CD4-positive, alpha-beta memory T cell (primary cell): Measurements from ENCODE around the gene SIRT5. TPM values are rescaled to one million over a fixed set of nuclear protein-coding genes. Genes with fewer than 3 reads are reported as not detected.

Experiments used
- CTCF ChIA-PET: fragments of 350-600 bp; sonication (Branson Sonifier 250); formaldehyde crosslinking; loops from one replicate; lab custom pipeline; 2021; ENCODE audit warnings: inconsistent platforms; ENCODE audit not compliant: partially characterized antibody; lab: Charles Lee
- POLR2A ChIA-PET: fragments of 350-600 bp; sonication (Branson Sonifier 250); formaldehyde crosslinking; loops from one replicate; lab custom pipeline; 2021; ENCODE audit not compliant: partially characterized antibody; lab: Charles Lee
- DNase-seq, 5 donors: peaks; one replicate each; pipeline versions ENCODE4 v3.0.0 to v3.0.0-alpha.2; 2020 to 2022; ENCODE audit warnings: mixed read lengths in 1 of 5
- H3K27ac ChIP-seq: one replicate; pipeline ENCODE4 v1.7.0; 2013; ENCODE audit warnings: low read depth, low read length
- H3K27me3 ChIP-seq: 2 replicates; pipeline ENCODE4 v1.7.0; 2013; ENCODE audit warnings: mild to moderate bottlenecking, low read length, moderate library complexity; ENCODE audit not compliant: insufficient read depth
- H3K36me3 ChIP-seq: 2 replicates; pipeline ENCODE4 v1.7.0; 2013; ENCODE audit warnings: mild to moderate bottlenecking, low read length, moderate library complexity; ENCODE audit not compliant: insufficient read depth
- H3K4me1 ChIP-seq: 2 replicates; pipeline ENCODE4 v1.7.0; 2013; ENCODE audit warnings: mild to moderate bottlenecking, low read length, moderate library complexity; ENCODE audit not compliant: insufficient read depth
- H3K4me3 ChIP-seq, 2 donors: one replicate each; pipeline ENCODE4 v1.7.0; 2013; ENCODE audit warnings: low read length in 2 of 2, mild to moderate bottlenecking in 1 of 2
- H3K9me3 ChIP-seq, 2 donors: one replicate each; pipeline ENCODE4 v1.7.0; 2013; ENCODE audit warnings: low read length in 2 of 2, control low read depth in 1 of 2; ENCODE audit not compliant: control insufficient read depth in 1 of 2
- H3K27ac Mint-ChIP-seq, 7 donors: one replicate each; pipeline ENCODE4 v1.8.0; 2020 to 2021; ENCODE audit warnings: mixed read lengths in 7 of 7, mild to moderate bottlenecking in 6 of 7, inconsistent platforms in 3 of 7, moderate library complexity in 3 of 7
- H3K27me3 Mint-ChIP-seq, 2 donors: one replicate each; pipeline ENCODE4 v1.8.0; 2020 to 2021; ENCODE audit warnings: mixed read lengths in 2 of 2
- H3K36me3 Mint-ChIP-seq, 2 donors: one replicate each; pipeline ENCODE4 v1.8.0; 2020 to 2021; ENCODE audit warnings: mixed read lengths in 2 of 2, inconsistent platforms in 1 of 2, mild to moderate bottlenecking in 1 of 2
- H3K4me1 Mint-ChIP-seq, 4 donors: one replicate each; pipeline ENCODE4 v1.8.0; 2020 to 2021; ENCODE audit warnings: mixed read lengths in 4 of 4, mild to moderate bottlenecking in 1 of 4
- H3K4me3 Mint-ChIP-seq, 8 donors: one replicate each; pipeline ENCODE4 v1.8.0; 2020 to 2021; ENCODE audit warnings: mixed read lengths in 8 of 8, mild to moderate bottlenecking in 7 of 8, moderate library complexity in 6 of 8, inconsistent platforms in 3 of 8
- H3K9me3 Mint-ChIP-seq, 8 donors: one replicate each; pipeline ENCODE4 v1.8.0; 2020 to 2021; ENCODE audit warnings: mixed read lengths in 8 of 8, mild to moderate bottlenecking in 5 of 8, inconsistent platforms in 3 of 8, moderate library complexity in 1 of 8
- intact Hi-C: fragments of 100-400 bp; cut with micrococcal nuclease; formaldehyde crosslinking; loops from one replicate; pipeline ENCODE4 v1.15.1; 2023
- polyA plus RNA-seq, 2 donors: library from polyadenylated mRNA; unstranded; fragments of 300-500 nt; fragmentation: Illumina TruSeq; gene quantifications; one replicate each; pipeline ENCODE4 v1.2.3, GENCODE V29; 2021
- total RNA-seq, 2 experiments: library from RNA; stranded (reverse); gene quantifications; one replicate each; pipeline ENCODE4 v1.2.3, GENCODE V29; 2021

SIRT5 gene
- total and polyA plus RNA-seq, 4 experiments from 2014 or later, result 13.2 to 20.6 (median 17.9) TPM

- H3K36me3 ChIP-seq, result peaks cover 45% of the 10 kb centered on the region
- POLR2A ChIA-PET, result interaction anchor here (1.0 to 4.4 kb wide), 9 partner anchors 8 to 146 kb away, joined by 3 to 128 read pairs (median 12); partner anchors contain the start of genes RANBP9 and SIRT5
- peaks cover 30% of the 10 kb centered on the region for H3K4me1 ChIP-seq
- no peaks in the 10 kb centered on the region for H3K9me3 ChIP-seq
- H3K4me3 Mint-ChIP-seq, result peak overlapping the region; percentile 54 to 98 (median 96)
- intact Hi-C loops, result loop anchor here (10.0 kb wide), 1 partner anchor 162 kb away; no protein-coding TSS in a partner anchor
- H3K36me3 Mint-ChIP-seq, result peaks cover 19 to 57% of the 10 kb centered on the region in 2 donors
- no peaks in the 10 kb centered on the region for H3K27me3 Mint-ChIP-seq
- H3K4me1 Mint-ChIP-seq, result peaks cover 21 to 48% (median 32%) of the 10 kb centered on the region in 4 donors
- peak overlapping the region; percentile 82 for H3K27ac ChIP-seq
- no peak overlapping the region for H3K4me3 ChIP-seq
- H3K9me3 Mint-ChIP-seq, result no peaks in the 10 kb centered on the region
- CTCF ChIA-PET, result interaction anchor here (1.0 to 6.0 kb wide), 7 partner anchors 7 to 179 kb away, joined by 3 to 74 read pairs (median 17); partner anchors contain the start of genes RANBP9 and SIRT5
- peak overlapping the region; percentile 78 to 97 (median 87) for H3K27ac Mint-ChIP-seq
- no peaks in the 10 kb centered on the region for H3K27me3 ChIP-seq
- no peak for DNase-seq
Measured at GRCh38 chr6:13617066-13617465, 42.7 kb downstream of the SIRT5 start.

- intact Hi-C loops, result no loop called here
- peak overlapping the region; percentile 54 to 93 (median 67) for H3K27ac Mint-ChIP-seq
- H3K4me3 ChIP-seq, result no peak overlapping the region
- DNase-seq, result peak in 4 of 5 donors; percentile 30 to 45 (median 39)
- H3K9me3 ChIP-seq, result no peaks in the 10 kb centered on the region
- no peak overlapping the region for H3K4me3 Mint-ChIP-seq
- no peaks in the 10 kb centered on the region for H3K27me3 Mint-ChIP-seq
- no peaks in the 10 kb centered on the region for H3K27me3 ChIP-seq
- H3K4me1 Mint-ChIP-seq, result peaks cover 4 to 17% (median 9%) of the 10 kb centered on the region in 4 donors
- H3K27ac ChIP-seq, result no peak overlapping the region
- ChIA-PET CTCF (interaction anchor here (0.9 to 2.0 kb wide), 13 partner anchors 9 to 143 kb away, joined by 3 to 26 read pairs (median 4); partner anchors contain the start of genes NOL7, RANBP9 and SIRT5), POLR2A (interaction anchor here (0.7 to 1.7 kb wide), 7 partner anchors 8 to 139 kb away, joined by 3 to 12 read pairs (median 4); partner anchors contain the start of genes NOL7 and RANBP9)
- no peaks in the 10 kb centered on the region for H3K9me3 Mint-ChIP-seq
- no peaks in the 10 kb centered on the region for H3K4me1 ChIP-seq
- H3K36me3 ChIP-seq, result peaks cover 55% of the 10 kb centered on the region
- H3K36me3 Mint-ChIP-seq, result peaks cover 39 to 79% of the 10 kb centered on the region in 2 donors
Measured at GRCh38 chr6:13624871-13625288, 50.5 kb downstream of the SIRT5 start.

DNA sequence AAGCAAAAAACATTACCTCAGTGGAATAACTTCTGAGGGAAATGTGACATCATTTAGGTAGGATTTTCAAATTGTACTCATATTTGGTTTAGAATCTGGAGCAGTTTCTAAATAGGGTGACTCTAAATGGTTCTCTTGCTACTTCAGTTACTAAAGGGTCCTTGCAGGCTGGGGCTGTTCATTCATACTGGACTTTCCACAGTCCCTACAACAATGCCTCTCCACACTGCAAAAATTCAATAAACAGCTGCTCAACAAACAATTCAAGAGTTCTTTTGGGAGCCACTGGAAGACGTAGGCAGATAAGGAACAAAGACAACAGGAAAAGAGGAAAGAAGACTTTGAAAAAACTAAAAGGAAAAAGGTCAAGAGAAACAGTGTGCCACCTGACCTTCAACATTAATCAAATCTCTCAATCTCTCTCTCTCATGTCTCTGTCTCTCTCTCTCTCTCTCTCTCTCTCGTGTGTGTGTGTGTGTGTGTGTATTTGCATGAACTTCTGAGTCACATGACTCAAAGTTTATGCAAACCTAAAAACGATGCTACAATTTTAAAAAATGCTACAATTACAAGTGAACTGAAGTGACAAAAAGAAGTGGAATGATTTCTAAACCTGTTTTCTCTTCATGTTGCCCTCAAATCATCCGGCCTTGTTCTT lies 55.2 kb downstream of the SIRT5 start:
- ChIA-PET POLR2A (interaction anchor here (1.5 to 3.3 kb wide), 2 partner anchors 14 kb away, joined by 4 to 23 read pairs; partner anchors contain the start of gene NOL7), CTCF (interaction anchor here (1.5 to 3.3 kb wide), 3 partner anchors 10 to 138 kb away, joined by 3 to 15 read pairs (median 4); partner anchors contain the start of gene NOL7)
- Mint-ChIP-seq H3K27me3 (no peaks in the 10 kb centered on the region), H3K9me3 (no peaks in the 10 kb centered on the region), H3K4me1 (peaks cover 7 to 19% (median 12%) of the 10 kb centered on the region in 4 donors), H3K27ac (peak overlapping the region; percentile 28 to 91 (median 57)), H3K4me3 (no peak overlapping the region), H3K36me3 (peaks cover 42 to 66% of the 10 kb centered on the region in 2 donors)
- peaks cover 37% of the 10 kb centered on the region for H3K36me3 ChIP-seq
- no peaks in the 10 kb centered on the region for H3K9me3 ChIP-seq
- H3K27ac ChIP-seq, result no peak overlapping the region
- intact Hi-C loops, result no loop called here
- no peaks in the 10 kb centered on the region for H3K27me3 ChIP-seq
- no peak overlapping the region for H3K4me3 ChIP-seq
- no peak for DNase-seq
- no peaks in the 10 kb centered on the region for H3K4me1 ChIP-seq

DNA sequence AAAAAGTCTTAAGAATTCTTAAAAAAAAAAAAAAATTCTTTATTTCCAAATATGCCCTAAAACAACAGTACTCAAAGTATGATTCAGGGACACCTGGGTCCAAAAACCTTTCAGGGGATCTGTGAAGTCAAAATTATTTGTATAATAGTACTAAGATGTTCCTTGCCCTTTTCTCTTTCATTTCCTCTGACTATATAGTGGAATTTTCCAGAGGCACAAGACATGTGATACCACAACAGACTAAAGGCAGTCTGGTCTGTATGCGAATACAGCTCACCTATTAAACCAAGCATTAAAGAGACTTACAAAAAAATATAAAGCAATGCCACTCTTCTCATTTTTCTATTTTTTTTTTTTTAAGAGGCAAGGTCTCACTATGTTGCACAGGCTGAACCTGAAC lies 56.1 kb downstream of the SIRT5 start:
- peak overlapping the region in 2 of 7 donors; percentile 26 to 42 for H3K27ac Mint-ChIP-seq
- H3K4me3 ChIP-seq, result no peak overlapping the region
- no peak for DNase-seq
- H3K9me3 ChIP-seq, result no peaks in the 10 kb centered on the region
- peaks cover 35% of the 10 kb centered on the region for H3K36me3 ChIP-seq
- intact Hi-C loops, result no loop called here
- no peaks in the 10 kb centered on the region for H3K27me3 Mint-ChIP-seq
- H3K4me1 ChIP-seq, result peaks cover under 1% of the 10 kb centered on the region
- ChIA-PET POLR2A (interaction anchor here (3.3 kb wide), 1 partner anchor 15 kb away, joined by 23 read pairs; the partner anchor contains the start of gene NOL7), CTCF (interaction anchor here (1.5 to 2.2 kb wide), 3 partner anchors 11 to 137 kb away, joined by 3 to 11 read pairs (median 4); partner anchors contain the start of gene NOL7)
- H3K4me3 Mint-ChIP-seq, result no peak overlapping the region
- peaks cover 44 to 68% of the 10 kb centered on the region in 2 donors for H3K36me3 Mint-ChIP-seq
- peaks cover 4 to 22% (median 7%) of the 10 kb centered on the region in 4 donors for H3K4me1 Mint-ChIP-seq
- H3K27ac ChIP-seq, result no peak overlapping the region
- H3K27me3 ChIP-seq, result no peaks in the 10 kb centered on the region
- H3K9me3 Mint-ChIP-seq, result no peaks in the 10 kb centered on the region

DNA sequence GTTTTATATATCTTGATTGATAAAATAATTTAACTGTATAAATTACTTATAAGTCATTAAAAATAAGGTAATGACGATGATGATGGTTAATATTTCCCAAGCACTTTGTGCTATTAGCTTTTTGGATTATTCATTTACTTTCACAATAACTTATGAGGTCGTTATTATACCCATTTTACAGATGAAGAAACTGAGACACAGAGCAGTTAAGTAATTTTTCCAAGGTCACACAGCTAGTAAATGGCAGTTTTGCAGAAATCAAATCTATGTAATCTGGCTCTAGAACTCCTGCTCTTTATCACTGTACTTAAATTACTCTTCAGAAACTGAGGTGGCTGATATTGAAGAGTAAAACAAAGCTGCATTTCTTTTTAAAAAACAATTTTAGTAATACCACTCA lies 58.9 kb downstream of the SIRT5 start:
- CTCF ChIA-PET, result interaction anchor here (0.6 to 1.8 kb wide), 5 partner anchors 9 to 93 kb away, joined by 3 to 9 read pairs (median 3); partner anchors contain the start of genes NOL7 and RANBP9
- no peak overlapping the region for H3K27ac ChIP-seq
- H3K4me3 ChIP-seq, result no peak overlapping the region
- peaks cover 47 to 70% of the 10 kb centered on the region in 2 donors for H3K36me3 Mint-ChIP-seq
- intact Hi-C loops, result no loop called here
- no peaks in the 10 kb centered on the region for H3K27me3 Mint-ChIP-seq
- H3K27ac Mint-ChIP-seq, result no peak overlapping the region
- H3K9me3 Mint-ChIP-seq, result no peaks in the 10 kb centered on the region
- peaks cover 18% of the 10 kb centered on the region for H3K4me1 ChIP-seq
- no peak overlapping the region for H3K4me3 Mint-ChIP-seq
- no peaks in the 10 kb centered on the region for H3K9me3 ChIP-seq
- no peak for DNase-seq
- POLR2A ChIA-PET, result interaction anchor here (1.0 to 1.9 kb wide), 5 partner anchors 9 to 79 kb away, joined by 3 to 4 read pairs (median 3); partner anchors contain the start of gene NOL7
- peaks cover 18 to 41% (median 24%) of the 10 kb centered on the region in 4 donors for H3K4me1 Mint-ChIP-seq
- peaks cover 33% of the 10 kb centered on the region for H3K36me3 ChIP-seq
- no peaks in the 10 kb centered on the region for H3K27me3 ChIP-seq

- Mint-ChIP-seq H3K9me3 (no peaks in the 10 kb centered on the region), H3K27ac (peak overlapping the region in 6 of 7 donors; percentile 13 to 77 (median 46))
Measured at GRCh38 chr6:13635948-13636658, 61.7 kb downstream of the SIRT5 start.

More at GRCh38 chr6:13635948-13636658, 61.7 kb downstream of the SIRT5 start:
- ChIA-PET CTCF (interaction anchor here (0.7 to 1.8 kb wide), 6 partner anchors 11 to 59 kb away, joined by 3 to 7 read pairs (median 4); partner anchors contain the start of gene NOL7), POLR2A (interaction anchor here (1.1 to 2.1 kb wide), 4 partner anchors 21 to 90 kb away, joined by 3 to 10 read pairs (median 6); partner anchors contain the start of genes NOL7 and RANBP9)
- H3K36me3 Mint-ChIP-seq, result peaks cover 50 to 66% of the 10 kb centered on the region in 2 donors
- peaks cover 14 to 38% (median 22%) of the 10 kb centered on the region in 4 donors for H3K4me1 Mint-ChIP-seq
- Histone ChIP-seq H3K9me3 (no peaks in the 10 kb centered on the region), H3K27ac (no peak overlapping the region), H3K36me3 (peaks cover 31% of the 10 kb centered on the region), H3K4me1 (peaks cover 18% of the 10 kb centered on the region), H3K4me3 (no peak overlapping the region), H3K27me3 (no peaks in the 10 kb centered on the region)
- peak in 1 of 5 donors; percentile 5 for DNase-seq
- no peaks in the 10 kb centered on the region for H3K27me3 Mint-ChIP-seq
- H3K4me3 Mint-ChIP-seq, result no peak overlapping the region
- intact Hi-C loops, result no loop called here
